IPS-18c (cell line): ENCODE results near the gene FOXL1.
A peak's percentile ranks its signal among the peaks of the same experiment; 100 is the strongest.
"Not testable (repeated sequence)": the region's sequence is repeated elsewhere in the genome, so short reads cannot be mapped to it uniquely, and the experiment has no call there.

Source experiments
- H3K4me3 ChIP-seq: 2 replicates; pipeline ENCODE4 v1.7.0; 2013; ENCODE audit warnings: low read depth, mild to moderate bottlenecking, low read length, moderate library complexity; ENCODE audit not compliant: insufficient read depth
- H3K9me3 ChIP-seq: one replicate; pipeline ENCODE4 v1.6.1; 2013; ENCODE audit warnings: mild to moderate bottlenecking, low read length, moderate library complexity; ENCODE audit not compliant: control insufficient read depth, insufficient read depth

Gene FOXL1

DNA sequence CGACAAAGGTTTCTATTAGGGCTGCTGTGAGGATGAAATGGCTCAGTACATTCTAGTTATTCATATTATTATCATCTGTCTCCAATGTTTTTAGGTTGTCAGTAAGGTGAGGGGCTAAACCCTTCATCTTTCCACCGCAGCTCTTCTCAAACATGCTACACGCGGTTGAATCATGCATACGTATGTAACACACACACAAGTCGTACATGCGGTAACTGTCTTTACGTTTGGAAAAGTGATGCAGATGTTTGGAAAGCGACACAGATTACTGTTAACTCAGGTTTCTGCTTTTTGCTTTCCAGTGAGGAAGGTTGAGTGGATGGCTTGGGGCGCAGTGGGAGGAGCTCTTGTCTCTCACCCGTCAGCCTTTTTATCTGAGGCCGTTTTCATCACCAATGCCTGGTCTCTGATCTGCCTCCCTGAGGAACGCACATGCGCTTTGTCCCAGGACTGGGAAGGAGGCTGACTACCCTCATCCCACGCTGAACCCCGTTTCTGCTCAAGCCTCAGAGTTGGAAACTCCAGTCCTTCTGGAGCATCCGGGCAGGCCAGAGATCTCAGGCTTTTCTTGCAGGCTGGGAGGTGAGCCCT lies 3.2 kb upstream of the FOXL1 start:
- H3K4me3 ChIP-seq, result peak overlapping the region; percentile 43; the same call in 1 of the 2 replicates

GRCh38 chr16:86575754-86576557 lies 2.4 kb upstream of the FOXL1 start:
- peak overlapping the region; percentile 43 for H3K4me3 ChIP-seq

More for the DNA sequence above, 3.2 kb upstream of the FOXL1 start:
- H3K9me3 ChIP-seq, result no peaks in the 10 kb centered on the region

GRCh38 chr16:86576591-86577313 lies 1.6 kb upstream of the FOXL1 start:
- no peaks in the 10 kb centered on the region for H3K9me3 ChIP-seq
- peak overlapping the region; percentile 43 for H3K4me3 ChIP-seq

More at GRCh38 chr16:86575754-86576557, 2.4 kb upstream of the FOXL1 start:
- no peaks in the 10 kb centered on the region for H3K9me3 ChIP-seq

DNA sequence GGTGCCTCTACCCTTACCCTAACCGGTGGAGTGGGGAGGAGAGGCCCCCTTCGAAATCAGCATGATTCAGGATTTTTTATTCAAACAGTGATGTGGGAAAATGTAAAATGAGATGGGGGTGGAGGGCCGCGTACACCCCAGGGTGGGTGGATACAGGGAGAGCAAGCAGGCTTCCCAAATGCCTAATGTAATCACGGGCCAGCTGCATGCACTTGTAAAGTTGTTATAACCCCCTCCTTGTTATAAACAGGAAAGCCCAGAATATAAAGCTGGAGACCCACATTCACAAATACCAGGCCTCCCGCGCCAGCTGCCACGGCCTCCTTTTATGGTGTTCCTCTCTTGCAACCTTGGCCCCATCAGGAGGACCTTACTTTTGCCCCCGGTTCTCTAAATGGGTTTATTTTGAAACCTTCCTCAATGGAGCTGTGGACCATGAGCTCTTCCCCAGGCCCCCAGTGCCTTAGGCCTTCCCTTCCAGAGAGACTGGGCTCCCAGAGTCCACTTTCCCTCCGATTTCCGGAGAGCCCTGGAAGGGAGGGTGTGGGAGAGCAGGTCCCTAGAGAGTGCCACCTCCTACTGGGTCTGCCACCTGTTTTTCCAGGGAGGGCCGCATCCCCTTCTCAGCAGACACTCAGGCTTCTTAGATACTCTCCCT lies 906 bp upstream of the FOXL1 start:
- Histone ChIP-seq H3K9me3 (no peaks in the 10 kb centered on the region), H3K4me3 (peak overlapping the region; percentile 20; the same call in 1 of the 2 replicates)

DNA sequence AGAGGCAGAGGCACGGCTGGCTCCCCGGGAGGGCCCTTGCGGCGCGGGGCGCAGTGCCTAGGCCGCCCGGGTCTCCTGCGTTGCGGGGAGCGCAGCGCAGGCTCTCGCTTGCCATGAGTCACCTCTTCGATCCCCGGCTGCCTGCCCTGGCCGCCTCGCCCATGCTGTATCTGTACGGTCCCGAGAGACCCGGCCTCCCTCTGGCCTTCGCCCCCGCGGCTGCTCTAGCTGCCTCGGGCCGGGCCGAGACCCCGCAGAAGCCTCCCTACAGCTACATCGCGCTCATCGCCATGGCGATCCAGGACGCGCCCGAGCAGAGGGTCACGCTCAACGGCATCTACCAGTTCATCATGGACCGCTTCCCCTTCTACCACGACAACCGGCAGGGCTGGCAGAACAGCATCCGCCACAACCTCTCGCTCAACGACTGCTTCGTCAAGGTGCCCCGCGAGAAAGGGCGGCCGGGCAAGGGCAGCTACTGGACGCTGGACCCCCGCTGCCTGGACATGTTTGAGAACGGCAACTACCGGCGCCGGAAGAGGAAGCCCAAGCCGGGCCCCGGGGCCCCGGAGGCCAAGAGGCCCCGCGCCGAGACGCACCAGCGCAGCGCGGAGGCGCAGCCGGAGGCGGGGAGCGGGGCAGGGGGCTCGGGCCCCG lies 390 bp downstream of the FOXL1 start:
- peak overlapping the region; percentile 43; the same call in 1 of the 2 replicates for H3K4me3 ChIP-seq
- H3K9me3 ChIP-seq, result no peaks in the 10 kb centered on the region

DNA sequence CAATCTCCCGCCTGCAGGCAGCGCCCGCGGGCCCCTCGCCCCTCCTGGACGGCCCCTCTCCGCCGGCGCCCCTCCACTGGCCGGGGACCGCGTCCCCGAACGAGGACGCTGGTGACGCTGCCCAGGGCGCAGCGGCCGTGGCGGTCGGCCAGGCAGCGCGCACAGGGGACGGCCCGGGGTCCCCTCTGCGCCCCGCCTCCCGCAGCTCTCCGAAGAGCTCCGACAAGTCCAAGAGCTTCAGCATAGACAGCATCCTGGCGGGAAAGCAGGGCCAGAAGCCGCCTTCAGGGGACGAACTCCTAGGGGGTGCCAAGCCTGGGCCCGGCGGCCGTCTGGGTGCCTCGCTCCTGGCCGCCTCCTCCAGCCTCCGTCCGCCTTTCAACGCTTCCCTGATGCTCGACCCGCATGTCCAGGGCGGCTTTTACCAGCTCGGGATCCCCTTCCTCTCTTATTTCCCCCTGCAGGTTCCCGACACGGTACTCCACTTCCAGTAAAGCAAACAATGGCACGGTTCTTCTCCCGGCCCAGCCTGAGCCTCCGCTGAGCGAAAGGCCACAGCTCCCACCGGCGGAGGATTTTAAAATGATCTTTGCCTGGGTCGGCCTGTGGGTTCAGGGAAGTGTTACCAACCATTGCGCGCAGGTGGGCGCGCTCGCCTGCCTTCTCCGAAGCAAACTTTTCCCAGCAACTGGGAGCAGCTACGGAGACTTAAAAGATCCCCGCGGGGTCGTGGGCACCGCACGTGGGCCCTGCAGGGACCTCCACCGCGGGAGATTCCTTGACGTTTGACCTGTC lies 1.1 kb downstream of the FOXL1 start:
- H3K4me3 ChIP-seq, result peak overlapping the region; percentile 43

DNA sequence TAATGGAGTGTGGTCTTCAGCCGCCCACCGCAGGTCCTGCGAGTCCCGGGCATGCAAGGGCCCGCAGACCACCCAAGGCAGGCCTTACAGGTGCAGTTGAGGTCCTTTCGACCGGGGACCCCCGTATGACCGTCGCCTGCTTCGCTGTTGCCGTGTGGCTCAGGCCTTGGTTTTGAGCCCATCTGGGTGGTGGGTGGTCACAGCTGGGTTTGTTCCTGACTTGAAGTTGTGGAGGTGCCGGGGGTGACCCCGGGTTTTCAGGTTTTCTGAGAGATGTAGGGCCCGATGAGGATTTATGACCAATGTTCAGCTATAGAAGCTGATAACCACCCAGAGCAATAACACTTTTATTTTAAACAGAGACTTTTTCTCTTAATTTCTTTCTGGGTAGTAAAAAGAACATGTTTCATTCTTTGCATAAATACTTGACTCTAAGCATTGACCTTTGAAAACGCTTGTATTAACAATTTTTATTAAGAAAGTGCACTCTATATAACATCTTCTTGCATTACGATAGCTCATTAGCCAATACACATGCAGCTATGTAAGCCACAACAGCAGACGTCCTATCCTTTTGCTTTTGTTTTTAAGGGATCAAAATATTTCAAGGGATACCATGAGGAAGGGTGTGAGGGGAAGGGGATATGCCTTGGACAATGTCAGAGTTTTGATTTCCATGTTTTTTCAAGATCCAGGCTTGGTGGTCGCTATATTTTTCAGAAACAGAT lies 1.9 kb downstream of the FOXL1 start:
- H3K4me3 ChIP-seq, result no peak overlapping the region
- H3K9me3 ChIP-seq, result no peaks in the 10 kb centered on the region

More for the DNA sequence above, 1.1 kb downstream of the FOXL1 start:
- H3K9me3 ChIP-seq, result no peaks in the 10 kb centered on the region

GRCh38 chr16:86580791-86581170 lies 2.4 kb downstream of the FOXL1 start:
- Histone ChIP-seq H3K9me3 (no peaks in the 10 kb centered on the region), H3K4me3 (no peak overlapping the region)

DNA sequence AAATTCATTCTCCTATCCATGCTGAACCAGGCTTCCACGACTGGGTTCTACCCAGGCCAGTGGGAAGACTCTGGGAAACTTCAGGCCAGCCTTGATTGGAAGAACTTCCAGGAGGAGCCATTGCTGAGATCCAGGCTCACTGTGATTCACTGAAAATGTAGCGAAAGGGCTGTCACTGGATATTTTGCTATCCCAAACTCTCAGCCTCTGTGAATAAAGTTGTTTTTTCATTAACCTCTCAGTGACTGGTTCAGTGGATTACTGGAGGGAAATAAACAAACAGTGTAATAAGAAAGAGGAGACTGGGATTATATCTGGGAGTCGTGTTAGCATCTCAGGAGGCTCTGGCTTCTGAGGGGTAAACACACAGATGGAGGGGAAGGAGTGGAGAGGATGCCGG lies 3.1 kb downstream of the FOXL1 start:
- no peak overlapping the region for H3K4me3 ChIP-seq
- H3K9me3 ChIP-seq, result no peaks in the 10 kb centered on the region

DNA sequence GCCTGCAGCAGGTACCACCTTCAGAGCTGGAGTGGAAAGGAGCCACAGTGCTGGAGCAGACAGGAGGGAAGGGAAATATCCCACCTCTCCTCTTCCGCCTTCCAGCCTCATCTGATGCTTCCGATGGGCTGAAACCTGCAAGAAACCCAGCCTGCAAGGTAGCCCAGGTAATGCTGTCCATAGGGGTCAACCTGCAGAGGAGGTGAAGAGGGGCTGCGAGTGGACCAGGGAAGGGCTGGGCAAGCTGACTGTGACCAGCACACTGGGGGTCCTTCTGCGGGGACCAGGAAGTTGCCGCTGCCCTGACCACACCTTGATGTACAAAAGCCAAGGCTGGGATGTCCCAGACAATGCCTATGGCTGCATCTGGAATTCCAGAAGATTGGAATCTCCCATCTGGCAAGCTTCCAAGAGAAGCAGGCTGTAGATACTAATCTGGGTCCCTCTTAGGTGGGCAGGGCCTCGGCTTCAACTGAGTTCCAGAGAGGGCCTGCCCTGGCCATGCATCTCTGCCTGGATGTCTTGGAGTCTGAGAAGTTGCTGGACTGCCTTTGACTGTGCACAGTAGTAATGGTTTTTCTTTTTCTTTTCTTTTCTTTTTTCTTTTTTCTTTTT lies 5.8 kb downstream of the FOXL1 start:
- H3K9me3 ChIP-seq, result no peaks in the 10 kb centered on the region
- H3K4me3 ChIP-seq, result no peak overlapping the region

DNA sequence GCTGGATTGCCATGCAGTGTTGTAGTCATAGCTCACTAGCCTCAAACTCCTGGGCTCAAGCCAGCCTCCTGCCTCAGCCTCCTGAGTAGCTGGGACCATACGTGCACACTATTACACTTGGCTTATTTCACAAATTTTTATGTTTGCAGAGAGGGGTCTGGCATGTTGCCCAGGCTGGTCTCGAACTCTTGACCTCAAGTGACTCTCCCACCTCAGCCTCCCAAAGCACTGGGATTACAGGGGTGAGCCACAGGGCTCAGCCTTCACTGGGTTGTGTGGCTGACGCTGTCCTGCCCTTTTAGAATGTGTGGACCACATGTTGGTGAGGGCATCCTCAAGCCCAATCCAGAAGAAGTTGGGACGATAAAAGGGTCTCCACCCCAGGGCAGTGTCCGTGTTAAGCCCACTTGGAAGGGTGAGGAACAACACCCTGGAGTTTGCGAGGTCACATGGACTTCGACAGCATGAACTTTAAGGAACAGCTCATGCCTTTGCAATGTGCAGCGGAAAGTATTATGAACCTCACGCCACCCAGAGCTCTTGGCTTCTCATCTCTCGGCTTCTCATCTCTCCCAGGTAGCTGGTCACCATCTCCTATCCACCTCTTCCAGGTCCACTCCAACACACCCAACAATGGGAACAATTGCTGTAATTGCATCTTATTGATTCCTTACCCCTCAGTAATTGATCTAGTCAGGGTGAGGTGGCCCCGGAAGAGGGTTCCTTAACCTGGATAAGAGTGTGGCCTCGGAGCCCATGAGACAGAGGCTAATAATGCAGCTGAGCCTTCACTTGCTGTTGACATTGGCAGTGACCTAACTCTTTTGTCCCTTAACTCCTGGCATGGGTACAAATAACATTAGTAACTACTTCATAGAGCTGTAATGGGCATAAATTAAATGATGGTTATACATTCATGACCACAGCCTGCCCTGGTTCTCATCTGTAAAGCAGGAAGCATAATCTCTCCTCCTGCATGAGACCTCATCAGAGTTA lies 6.7 kb downstream of the FOXL1 start:
- no peak overlapping the region for H3K4me3 ChIP-seq
- no peaks in the 10 kb centered on the region for H3K9me3 ChIP-seq

DNA sequence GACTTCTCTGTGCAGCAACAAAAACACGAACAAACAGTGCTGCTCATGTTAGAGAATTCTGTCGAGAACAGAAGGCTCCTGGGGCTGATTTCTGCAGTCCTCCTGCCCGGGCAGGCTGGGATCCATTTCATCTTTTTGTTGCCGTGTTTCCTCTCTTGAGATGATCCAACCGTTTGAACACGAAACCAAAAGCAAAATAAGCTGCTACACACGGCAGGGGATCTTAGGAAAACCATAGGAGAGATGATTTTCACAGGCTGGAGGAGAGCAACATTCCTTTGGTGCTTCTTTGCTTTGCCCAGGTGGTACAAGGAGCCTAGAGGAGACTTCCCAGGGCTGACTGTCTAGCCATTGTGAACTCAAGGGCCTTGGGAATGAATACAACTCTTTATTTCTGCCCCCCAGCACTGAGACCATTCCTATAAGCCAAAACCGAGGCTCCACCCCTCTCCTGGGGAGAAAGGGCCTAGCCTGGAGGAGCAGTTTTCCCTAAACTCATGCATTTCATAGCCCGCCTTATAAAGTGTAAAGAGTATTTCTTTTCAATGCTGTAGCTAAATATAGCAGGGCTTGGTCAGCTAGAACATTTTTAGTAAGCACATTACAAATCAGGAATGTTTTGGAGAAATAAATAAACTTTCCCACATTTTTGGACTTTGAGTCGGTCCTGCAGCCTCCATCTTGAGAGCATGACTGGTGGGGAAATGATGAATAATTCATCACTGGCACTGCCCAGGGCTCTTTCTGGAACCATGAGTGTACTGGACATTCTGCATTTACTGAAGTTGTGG lies 7.7 kb downstream of the FOXL1 start:
- no peaks in the 10 kb centered on the region for H3K9me3 ChIP-seq
- no peak overlapping the region for H3K4me3 ChIP-seq

DNA sequence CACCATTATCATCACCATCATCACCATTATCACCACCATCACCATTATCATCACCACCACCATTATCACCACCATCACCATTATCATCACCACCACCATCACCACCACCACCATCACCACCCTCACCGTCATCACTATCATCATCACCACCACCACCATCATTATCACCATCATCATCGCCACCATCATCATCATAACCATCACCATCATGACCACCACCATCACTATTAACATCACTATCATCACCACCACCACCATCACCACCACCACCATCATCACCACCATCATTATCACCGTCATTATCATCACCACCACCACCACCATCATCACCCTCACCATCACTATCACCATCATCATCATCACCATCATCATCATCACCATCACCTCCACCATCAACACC lies 9.1 kb downstream of the FOXL1 start:
- H3K4me3 ChIP-seq, result no peak overlapping the region
- H3K9me3 ChIP-seq, result no peaks in the 10 kb centered on the region

GRCh38 chr16:86587955-86588354 lies 9.6 kb downstream of the FOXL1 start:
- H3K9me3 ChIP-seq, H3K4me3 ChIP-seq: not testable (repeated sequence)
